ENCODE data around the gene UBE2E2. TPM values are rescaled to one million over a fixed set of nuclear protein-coding genes. Genes with fewer than 3 reads are reported as not detected.

UBE2E2 gene
- total RNA-seq, 2 experiments from 2014 or later = 14.1 to 20.2 TPM

GRCh38 chr3:23316924-23317323 is 113.8 kb downstream of the UBE2E2 start:
- intact Hi-C loops (cut with DNase I, micrococcal nuclease) = no loop called here
- no peak overlapping the region for H3K4me3 ChIP-seq (ENCODE audit: low read length)
- Mint-ChIP-seq H3K4me1 (ENCODE audit: low read depth) (peaks cover 16% of the 10 kb centered on the region), H3K36me3 (ENCODE audit: low read depth) (peaks cover 2% of the 10 kb centered on the region), H3K9me3 (no peaks in the 10 kb centered on the region), H3K27ac (no peak overlapping the region), H3K4me3 (no peak overlapping the region), H3K27me3 (no peaks in the 10 kb centered on the region)
- H3K9me3 ChIP-seq (ENCODE audit: control insufficient read depth in 1 of 2, insufficient read depth in 1 of 2, low read length in 2 of 2) = peaks cover 0 to 10% of the 10 kb centered on the region in 2 experiments
- no peak overlapping the region for H3K27ac ChIP-seq (ENCODE audit: low read depth in 1 of 2, low read length in 2 of 2)
- no peaks in the 10 kb centered on the region for H3K4me1 ChIP-seq (ENCODE audit: insufficient read depth, low read length)
- no peaks in the 10 kb centered on the region for H3K27me3 ChIP-seq (ENCODE audit: control insufficient read depth in 1 of 2, insufficient read depth in 2 of 2, low read length in 2 of 2)
- DNase-seq (no peak), ATAC-seq (ENCODE audit: poor library complexity) (no peak)
- POLR2A ChIA-PET = no interaction called here
- no peak for TF ChIP-seq CTCF (IDR thresholded peaks at IDR 0.05)
- CTCF ChIA-PET = no interaction called here
- H3K36me3 ChIP-seq (ENCODE audit: insufficient read depth, low read length) = no peaks in the 10 kb centered on the region

DNA sequence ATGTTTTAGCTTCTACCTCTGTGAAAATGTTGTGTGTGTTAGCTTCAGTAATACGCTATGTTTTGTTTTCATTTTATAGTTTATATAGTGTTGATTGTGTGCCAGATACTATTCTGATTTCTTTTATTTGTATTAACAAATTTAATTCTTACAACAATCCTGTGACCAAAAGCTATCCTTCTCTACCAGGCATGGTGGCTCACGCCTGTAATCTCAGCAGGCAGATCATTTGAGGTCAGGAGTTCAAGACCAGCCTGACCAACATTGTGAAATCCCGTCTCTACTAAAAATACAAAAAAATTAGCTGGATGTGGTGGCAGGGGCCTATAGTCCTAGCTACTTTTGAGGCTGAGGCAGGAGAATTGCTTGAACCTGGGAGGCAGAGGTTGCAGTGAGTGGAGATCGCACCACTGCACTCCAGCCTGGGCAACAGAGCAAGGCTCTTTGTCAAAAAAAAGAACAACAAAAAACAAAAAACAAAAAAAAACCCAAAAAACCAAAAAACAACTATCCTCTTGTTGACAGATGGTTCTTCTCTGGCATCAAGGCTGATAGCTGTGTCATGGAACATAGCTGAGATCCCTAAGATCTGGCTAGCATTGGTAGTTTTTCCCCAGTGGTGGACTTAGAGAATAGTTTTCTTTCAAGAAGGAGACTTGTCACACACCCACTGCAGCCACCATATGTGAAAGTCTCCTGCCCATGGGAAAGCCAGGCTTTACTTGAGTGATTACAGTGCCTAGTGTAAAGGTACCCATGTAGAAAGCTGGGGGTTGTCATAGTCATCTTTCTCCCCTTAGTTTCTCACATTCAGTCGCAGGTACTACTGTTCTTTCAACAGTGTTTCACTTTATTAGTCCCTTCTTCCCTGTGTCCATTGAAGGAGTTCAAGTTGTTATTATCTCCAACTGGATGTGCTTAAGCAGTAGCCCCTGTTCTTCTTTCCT is 116.5 kb downstream of the UBE2E2 start:
- H3K9me3 ChIP-seq (ENCODE audit: control insufficient read depth in 1 of 2, insufficient read depth in 1 of 2, low read length in 2 of 2) = peaks cover 0 to 10% of the 10 kb centered on the region in 2 experiments
- no peaks in the 10 kb centered on the region for H3K27me3 Mint-ChIP-seq
- ATAC-seq (ENCODE audit: poor library complexity) (no peak), DNase-seq (no peak)
- no peaks in the 10 kb centered on the region for H3K4me1 ChIP-seq (ENCODE audit: insufficient read depth, low read length)
- no peak for TF ChIP-seq CTCF (IDR thresholded peaks at IDR 0.05)
- no peak overlapping the region for H3K27ac ChIP-seq (ENCODE audit: low read depth in 1 of 2, low read length in 2 of 2)
- H3K27me3 ChIP-seq (ENCODE audit: control insufficient read depth in 1 of 2, insufficient read depth in 2 of 2, low read length in 2 of 2) = no peaks in the 10 kb centered on the region
- no peak overlapping the region for H3K27ac Mint-ChIP-seq
- no peaks in the 10 kb centered on the region for H3K9me3 Mint-ChIP-seq
- peaks cover 28% of the 10 kb centered on the region for H3K4me1 Mint-ChIP-seq (ENCODE audit: low read depth)
- H3K36me3 Mint-ChIP-seq (ENCODE audit: low read depth) = no peaks in the 10 kb centered on the region
- ChIA-PET CTCF (no interaction called here), POLR2A (no interaction called here)
- H3K36me3 ChIP-seq (ENCODE audit: insufficient read depth, low read length) = no peaks in the 10 kb centered on the region
- no peak overlapping the region for H3K4me3 ChIP-seq (ENCODE audit: low read length)
- intact Hi-C loops (cut with DNase I, micrococcal nuclease) = no loop called here
- H3K4me3 Mint-ChIP-seq = no peak overlapping the region

GRCh38 chr3:23320586-23321570 is 117.8 kb downstream of the UBE2E2 start:
- Histone ChIP-seq H3K4me3 (ENCODE audit: low read length) (no peak overlapping the region), H3K27me3 (ENCODE audit: control insufficient read depth in 1 of 2, insufficient read depth in 2 of 2, low read length in 2 of 2) (no peaks in the 10 kb centered on the region), H3K4me1 (ENCODE audit: insufficient read depth, low read length) (no peaks in the 10 kb centered on the region), H3K9me3 (ENCODE audit: control insufficient read depth in 1 of 2, insufficient read depth in 1 of 2, low read length in 2 of 2) (peaks cover 0 to 8% of the 10 kb centered on the region in 2 experiments), H3K27ac (ENCODE audit: low read depth in 1 of 2, low read length in 2 of 2) (no peak overlapping the region), H3K36me3 (ENCODE audit: insufficient read depth, low read length) (no peaks in the 10 kb centered on the region)
- no peaks in the 10 kb centered on the region for H3K36me3 Mint-ChIP-seq (ENCODE audit: low read depth)
- peaks cover 29% of the 10 kb centered on the region for H3K4me1 Mint-ChIP-seq (ENCODE audit: low read depth)
- TF ChIP-seq CTCF (IDR thresholded peaks at IDR 0.05) = no peak
- intact Hi-C loops (cut with DNase I, micrococcal nuclease) = no loop called here
- ATAC-seq (ENCODE audit: poor library complexity) = no peak
- no peaks in the 10 kb centered on the region for H3K9me3 Mint-ChIP-seq
- ChIA-PET POLR2A (no interaction called here), CTCF (no interaction called here)
- H3K27ac Mint-ChIP-seq = no peak overlapping the region
- H3K4me3 Mint-ChIP-seq = no peak overlapping the region
- H3K27me3 Mint-ChIP-seq = no peaks in the 10 kb centered on the region
- no peak for DNase-seq

Data from CD4-positive, alpha-beta T cell (primary cell).